Measurements from ENCODE around the gene C6orf89.

GRCh38 chr6:36964349-36964748, 78.6 kb downstream of the C6orf89 start:
- no peak for TF ChIP-seq CTCF (IDR thresholded peaks at IDR 0.05)
- no peak for TF ChIP-seq POLR2AphosphoS5 (IDR thresholded peaks at IDR 0.05)
- TF ChIP-seq POLR2A (IDR thresholded peaks at IDR 0.05), result no peak
